ENCODE measurements around the gene FBXO10.
A peak's percentile ranks its signal among the peaks of the same experiment; 100 is the strongest.

Gene FBXO10

DNA sequence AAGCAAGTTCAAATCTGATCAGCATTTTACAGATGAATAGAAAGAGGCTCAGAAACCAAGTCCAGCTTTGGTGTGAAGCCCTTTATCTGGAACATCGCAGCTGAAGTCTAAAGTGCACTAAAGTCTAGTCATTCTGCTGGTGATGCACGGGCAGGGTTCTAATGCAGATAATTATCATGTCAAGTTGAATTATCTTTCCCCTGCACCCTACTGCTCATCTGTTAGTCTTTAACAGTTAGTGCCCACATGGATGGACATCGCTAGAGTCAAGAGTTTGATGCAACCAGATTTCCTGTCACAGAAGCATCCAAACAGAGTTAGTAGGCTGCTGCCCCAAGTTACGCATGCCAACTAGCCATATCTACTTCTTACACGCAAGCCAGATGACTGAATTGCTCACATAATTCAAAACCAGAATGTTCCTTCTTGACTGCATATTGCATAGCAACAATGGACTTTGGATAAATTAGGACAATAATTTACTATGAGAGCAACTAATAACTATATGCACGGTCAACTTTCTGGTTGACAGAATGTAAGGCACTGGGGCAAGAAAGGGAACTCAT, 17.8 kb upstream of the FBXO10 start:
- DNase-seq (ENCODE audit: low read depth): peak; percentile 58

GRCh38 chr9:37592108-37592951, 16.1 kb upstream of the FBXO10 start, which contains the start of gene TOMM5:
Gene TOMM5 (minus strand): TSS chr9:37592597. CDS start chr9:37592532, 65 bp downstream.
- peak; percentile 73 for DNase-seq (ENCODE audit: low read depth)

DNA sequence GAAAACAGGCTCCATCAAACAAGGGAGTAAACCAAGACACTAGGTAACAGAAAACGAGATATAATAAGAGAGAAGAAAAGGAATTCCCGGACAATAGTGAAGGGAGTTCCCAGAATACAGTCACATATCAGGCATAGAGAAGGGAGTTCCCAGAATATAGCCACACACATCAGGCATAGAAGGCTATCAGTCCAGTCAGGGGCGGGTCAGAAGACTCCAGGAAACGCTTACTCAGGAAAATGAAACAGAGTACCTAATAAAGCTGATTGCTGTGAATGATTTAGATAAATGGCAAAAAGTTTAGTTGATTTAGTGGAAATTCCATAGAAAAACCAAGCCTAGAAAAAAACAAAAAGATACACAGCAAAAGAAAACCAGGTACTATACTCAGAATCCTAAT, 11.3 kb upstream of the FBXO10 start:
- no peak for DNase-seq (ENCODE audit: low read depth)

- DNase-seq (ENCODE audit: low read depth): no peak
Observed at GRCh38 chr9:37583522-37584121, 7.4 kb upstream of the FBXO10 start.

DNA sequence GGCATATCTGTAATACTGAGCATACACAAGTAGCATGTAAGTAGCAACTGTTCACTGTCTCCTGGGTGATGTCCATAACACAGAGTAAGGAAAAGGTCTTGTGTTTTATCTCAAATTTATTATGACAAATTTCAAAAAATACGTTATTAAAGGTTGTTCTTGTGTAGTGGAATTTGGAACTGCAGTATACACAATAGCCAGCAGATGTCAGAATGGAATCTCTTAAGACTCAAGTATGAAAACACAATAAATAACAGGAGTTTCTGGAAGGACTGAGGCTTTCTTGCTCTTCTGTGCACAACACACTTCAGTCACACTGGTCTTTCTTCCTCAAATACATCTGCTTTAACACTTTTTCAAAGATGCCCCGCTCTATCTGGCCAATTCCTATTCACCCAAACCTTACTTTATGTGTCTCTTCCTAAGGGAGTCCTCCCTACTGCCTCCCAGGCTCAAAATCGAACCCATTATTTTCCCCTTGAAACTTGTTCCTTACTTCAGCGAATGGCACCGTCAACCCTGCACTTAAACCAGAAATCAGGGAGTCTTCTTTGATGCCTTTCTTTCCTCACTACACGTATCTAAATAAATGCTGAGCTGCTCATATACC, 6.5 kb upstream of the FBXO10 start:
- DNase-seq (ENCODE audit: low read depth): no peak

- no peak for DNase-seq (ENCODE audit: low read depth)
Observed at GRCh38 chr9:37575511-37575914, 667 bp downstream of the FBXO10 start.

DNA sequence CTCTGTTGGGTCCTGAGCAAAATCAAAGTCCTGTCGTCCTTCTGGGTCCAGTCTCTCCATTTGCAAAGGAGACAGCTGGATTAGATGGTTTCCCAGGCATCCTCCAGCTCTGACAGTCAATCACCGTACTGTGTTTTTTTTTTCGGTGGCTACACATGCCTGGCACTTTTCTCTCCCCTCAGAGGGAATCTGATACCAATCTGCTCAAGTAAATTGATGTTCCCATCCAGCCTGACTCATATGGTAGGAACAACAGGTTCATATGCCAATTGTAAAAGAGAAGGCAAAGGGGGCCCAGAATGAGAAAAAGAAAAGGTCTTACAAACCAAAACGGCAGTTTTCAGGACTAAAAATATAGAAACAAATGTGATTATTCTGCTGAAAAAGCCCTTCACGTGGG, 1.2 kb downstream of the FBXO10 start:
- DNase-seq (ENCODE audit: low read depth): no peak

DNA sequence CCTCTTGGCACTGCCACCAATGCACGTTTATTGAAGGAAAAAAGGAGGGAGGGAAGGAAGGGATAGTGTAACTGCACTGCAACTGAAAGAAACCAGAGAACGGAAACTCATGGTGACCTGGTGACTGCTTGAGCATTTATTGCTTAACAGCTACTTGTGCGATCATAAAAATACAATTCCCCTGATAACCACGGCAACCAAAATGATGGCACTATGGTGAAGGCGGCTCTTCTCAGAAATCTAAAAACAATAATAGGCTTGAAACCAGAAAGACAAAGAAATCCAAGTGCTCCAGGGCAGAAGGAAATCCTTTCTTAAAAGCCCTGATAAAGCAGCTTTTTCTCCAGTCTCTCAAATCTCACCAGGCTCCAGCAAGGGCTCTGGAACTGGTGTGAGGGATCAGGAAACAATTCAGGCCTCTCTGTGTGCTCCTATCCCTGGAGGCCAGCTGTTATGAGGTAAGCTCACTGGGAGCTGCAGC, 1.9 kb downstream of the FBXO10 start:
- DNase-seq (ENCODE audit: low read depth): no peak

DNA sequence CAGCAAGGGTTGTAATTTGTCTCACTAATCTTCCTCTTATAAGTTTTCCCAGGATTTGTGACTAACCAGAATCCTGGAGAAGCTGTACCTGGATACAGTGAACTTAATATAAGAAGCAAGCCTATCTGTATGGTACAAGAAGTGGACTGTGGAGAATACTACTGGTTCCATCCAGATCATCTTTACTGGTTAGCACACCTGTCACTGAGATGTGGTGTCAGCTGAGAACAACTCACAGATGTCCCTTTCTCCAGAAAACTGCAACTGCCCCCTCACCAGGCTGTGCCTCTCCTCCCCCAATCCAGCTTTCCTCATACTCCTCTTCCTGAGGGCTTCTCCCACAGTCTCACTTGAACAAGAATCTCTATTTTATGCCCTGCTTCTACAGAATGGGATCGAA, 4.9 kb downstream of the FBXO10 start:
- no peak for DNase-seq (ENCODE audit: low read depth)

- no peak for DNase-seq (ENCODE audit: low read depth)
Observed at GRCh38 chr9:37566716-37567115, 9.5 kb downstream of the FBXO10 start.

- no peak for DNase-seq (ENCODE audit: low read depth)
Observed at GRCh38 chr9:37565661-37566618, 10.2 kb downstream of the FBXO10 start.

- no peak for DNase-seq (ENCODE audit: low read depth)
Observed at GRCh38 chr9:37564916-37565315, 11.3 kb downstream of the FBXO10 start.

DNA sequence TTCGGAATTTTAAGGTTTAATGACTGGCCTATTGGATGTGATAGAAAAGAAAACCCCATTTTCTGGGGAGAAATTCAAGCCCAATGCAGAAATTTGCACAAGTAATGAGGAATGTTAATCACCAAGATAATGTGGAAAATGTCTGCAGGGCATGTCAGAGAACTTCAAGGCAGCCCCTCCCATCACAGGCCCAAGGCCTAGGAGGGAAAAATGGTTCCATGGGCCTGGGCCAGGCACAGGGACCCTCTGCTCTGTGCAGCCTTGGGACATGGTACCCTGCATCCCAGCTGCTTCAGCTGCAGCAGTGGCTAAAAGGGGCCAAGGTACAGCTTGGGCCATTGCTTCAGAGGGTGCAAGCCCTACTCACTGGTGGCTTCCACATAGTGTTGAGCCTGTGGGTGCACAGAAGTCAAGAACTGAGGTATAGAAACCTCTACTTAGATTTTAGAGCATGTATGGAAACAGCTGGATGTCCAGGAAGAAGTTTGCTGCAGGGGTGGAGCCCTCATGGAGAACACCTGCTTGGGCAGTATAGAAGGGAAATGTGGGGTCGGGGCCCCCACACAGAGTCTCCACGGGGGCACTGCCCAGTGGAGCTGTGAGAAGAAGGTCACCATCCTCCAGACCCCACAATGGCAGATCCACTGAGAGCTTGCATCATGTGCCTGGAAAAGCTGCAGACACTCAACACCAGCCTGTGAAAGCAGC, 12.2 kb downstream of the FBXO10 start:
- DNase-seq (ENCODE audit: low read depth): no peak

DNA sequence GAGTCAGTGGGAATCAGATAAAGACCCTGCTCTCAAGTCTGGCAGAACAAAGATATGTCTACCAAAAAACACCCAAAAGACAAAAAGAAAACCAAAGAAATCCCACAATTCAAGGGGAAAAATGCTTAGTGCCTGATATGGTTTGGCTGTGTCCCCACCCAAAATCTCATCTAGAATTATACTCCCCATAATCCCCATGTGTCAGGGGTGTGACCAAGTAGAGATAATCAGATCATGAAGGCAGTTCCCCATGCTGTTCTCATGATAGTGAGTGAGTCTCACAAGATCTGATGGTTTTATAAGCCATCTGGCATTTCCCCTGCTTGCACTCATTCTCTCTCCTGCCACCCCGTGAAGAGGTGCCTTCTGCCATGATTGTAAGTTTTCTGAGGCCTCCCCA, 13.4 kb downstream of the FBXO10 start:
- no peak for DNase-seq (ENCODE audit: low read depth)

DNA sequence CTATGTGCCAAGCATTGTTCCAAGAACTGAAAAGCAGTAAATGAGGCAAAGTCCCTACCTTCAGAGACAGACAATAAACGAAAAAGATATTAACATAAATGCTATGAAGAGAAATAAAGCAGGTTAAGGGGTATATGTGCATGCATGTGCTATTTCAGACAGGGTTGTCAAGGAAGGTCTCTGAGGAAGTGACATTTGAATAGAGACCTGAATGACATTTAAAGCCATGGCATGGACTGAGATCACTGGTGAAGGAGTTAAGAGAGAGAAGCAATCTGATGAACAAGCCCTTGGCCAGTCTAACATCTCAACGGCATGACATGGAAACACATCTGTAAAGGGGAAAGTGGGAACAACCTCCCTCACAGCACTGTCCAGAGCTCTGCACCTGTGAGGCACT, 14.5 kb downstream of the FBXO10 start:
- DNase-seq (ENCODE audit: low read depth): no peak

- no peak for DNase-seq (ENCODE audit: low read depth)
Observed at GRCh38 chr9:37559855-37560592, 16.2 kb downstream of the FBXO10 start.

GRCh38 chr9:37559125-37559524, 17.1 kb downstream of the FBXO10 start:
- DNase-seq (ENCODE audit: low read depth): no peak

DNA sequence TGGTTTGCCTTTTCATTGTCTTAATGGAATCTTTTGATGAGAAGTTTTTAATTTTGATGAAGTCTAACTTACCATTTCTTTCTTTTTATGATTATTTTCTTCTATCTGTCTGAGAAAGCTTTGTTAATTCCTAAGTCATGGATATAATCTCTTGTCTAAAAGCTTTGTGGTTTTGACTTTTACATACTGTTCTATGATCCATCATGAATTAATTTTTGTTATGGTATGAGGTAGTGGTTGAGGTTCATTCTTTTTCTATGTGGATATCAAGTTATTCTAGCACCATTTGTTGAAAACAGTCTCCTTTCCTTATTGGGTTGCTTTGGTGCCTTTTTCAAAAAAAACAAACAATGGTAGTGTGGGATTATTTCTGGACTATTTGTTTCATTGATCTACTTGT, 20.4 kb downstream of the FBXO10 start:
- peak; percentile 56 for DNase-seq (ENCODE audit: low read depth)

DNA sequence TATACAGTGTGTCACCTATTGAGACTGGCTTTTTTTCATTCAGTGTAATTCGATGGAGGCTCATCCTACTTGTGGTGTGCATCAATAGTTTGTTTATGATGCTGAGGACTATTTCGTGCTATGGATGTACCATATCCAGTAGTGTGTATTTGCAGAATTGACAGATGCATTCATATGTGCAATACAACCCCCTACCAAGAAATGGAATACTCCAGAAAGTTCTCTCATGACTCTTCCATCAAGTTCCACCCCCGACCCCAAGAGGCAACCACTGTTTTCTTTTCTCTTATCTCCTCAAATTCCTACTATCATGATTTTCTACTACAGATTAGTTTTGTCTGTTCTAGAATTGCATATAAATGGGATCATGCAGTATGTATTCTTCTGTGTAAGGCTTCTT, 21.9 kb downstream of the FBXO10 start:
- no peak for DNase-seq (ENCODE audit: low read depth)

DNA sequence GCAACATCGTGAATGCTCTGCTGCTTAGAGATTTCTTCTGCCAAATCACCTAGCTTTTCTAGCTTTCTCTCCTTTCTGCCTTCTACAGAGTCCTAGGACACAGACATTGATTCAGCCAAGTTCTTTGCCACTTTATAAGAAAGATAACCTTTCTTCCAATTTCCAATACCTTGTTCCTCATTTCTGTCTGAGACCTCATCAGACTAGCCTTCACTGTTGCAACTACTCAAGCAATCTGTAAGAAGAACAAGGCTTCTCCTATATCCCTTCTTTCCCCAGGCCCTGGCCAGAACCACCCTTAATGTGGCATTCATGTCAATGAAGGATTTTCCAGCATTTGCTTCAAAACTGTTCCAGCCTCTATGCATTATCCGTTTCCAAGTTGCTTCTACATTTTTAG, 24.3 kb downstream of the FBXO10 start:
- DNase-seq (ENCODE audit: low read depth): no peak
